IMR-90 (cell line): ENCODE measurements around the gene TSPEAR. TPM values are rescaled to one million over a fixed set of nuclear protein-coding genes. Genes with fewer than 3 reads are reported as not detected.

Experiments
- ATAC-seq: fragments of 200-7000 bp; cut with Tn5 transposase; 2 replicates; pipeline ENCODE4 v1.9.1; 2020; ENCODE audit warnings: low read depth, mild to moderate bottlenecking, moderate library complexity
- BruUV-seq: library from RNA; stranded (reverse); fragments of 400-500 nt; replicated peaks from 2 replicates; lab custom pipeline; 2021; lab: Mats Ljungman, UMichigan
- CTCF ChIA-PET: fragments of 300-600 bp; formaldehyde crosslinking; extraction: SDS; loops from one replicate; lab custom pipeline; 2021; ENCODE audit warnings: antibody characterized with exemption; lab: Yijun Ruan, JAX
- POLR2A ChIA-PET: fragments of 300-600 bp; sonication (Branson Sonifier 250); formaldehyde crosslinking; loops from one replicate; lab custom pipeline; 2022; ENCODE audit warnings: antibody characterized with exemption; ENCODE audit not compliant: unreplicated experiment; lab: Charles Lee
- DNase-seq: peaks from one replicate; pipeline ENCODE4 v3.0.0; 2013
- H2AFZ ChIP-seq: replicated peaks from 2 replicates; pipeline ENCODE3; 2013; ENCODE audit warnings: low read length, mild to moderate bottlenecking; ENCODE audit not compliant: poor library complexity
- H2AK5ac ChIP-seq: 2 replicates; pipeline ENCODE4 v1.6.1; 2013; ENCODE audit warnings: low read depth, low read length, inconsistent platforms
- H2AK9ac ChIP-seq: replicated peaks from 2 replicates; pipeline ENCODE3; 2013; ENCODE audit warnings: mild to moderate bottlenecking, low read depth, low read length, moderate library complexity; ENCODE audit not compliant: poor library complexity
- H2BK120ac ChIP-seq: 2 replicates; pipeline ENCODE4 v1.6.1; 2013; ENCODE audit warnings: low read depth, low read length, inconsistent platforms
- H2BK15ac ChIP-seq: 3 replicates; pipeline ENCODE4 v1.6.1; 2013; ENCODE audit warnings: low read depth, low read length, inconsistent platforms
- H2BK20ac ChIP-seq: 2 replicates; pipeline ENCODE4 v1.6.1; 2013; ENCODE audit warnings: low read depth, mild to moderate bottlenecking, inconsistent platforms, low read length, moderate library complexity
- H2BK5ac ChIP-seq: 2 replicates; pipeline ENCODE4 v1.6.1; 2013; ENCODE audit warnings: mild to moderate bottlenecking, low read depth, low read length, inconsistent platforms; ENCODE audit not compliant: poor library complexity, severe bottlenecking
- H3K14ac ChIP-seq: replicated peaks from 2 replicates; pipeline ENCODE4 v1.6.1; 2013; ENCODE audit warnings: low read depth, low read length, inconsistent platforms
- H3K18ac ChIP-seq: 2 replicates; pipeline ENCODE4 v1.6.1; 2013; ENCODE audit warnings: low read depth, low read length, control low read depth
- H3K23ac ChIP-seq: 2 replicates; pipeline ENCODE4 v1.6.1; 2013; ENCODE audit warnings: low read depth, low read length, inconsistent platforms
- H3K27ac ChIP-seq: 2 replicates; pipeline ENCODE4 v1.5.1; 2013; ENCODE audit warnings: mild to moderate bottlenecking, control low read depth, low read length; ENCODE audit not compliant: insufficient read depth
- H3K27me3 ChIP-seq: 2 replicates; pipeline ENCODE4 v1.6.1; 2013; ENCODE audit warnings: low read length; ENCODE audit not compliant: control insufficient read depth, insufficient read depth
- H3K36me3 ChIP-seq: 2 replicates; pipeline ENCODE4 v1.6.1; 2013; ENCODE audit warnings: low read length, mixed read lengths; ENCODE audit not compliant: control insufficient read depth, insufficient read depth
- H3K4ac ChIP-seq: 2 replicates; pipeline ENCODE4 v1.6.1; 2013; ENCODE audit warnings: low read depth, low read length, inconsistent platforms
- H3K4me1 ChIP-seq: 2 replicates; pipeline ENCODE4 v1.6.1; 2013; ENCODE audit warnings: low read length, mixed read lengths; ENCODE audit not compliant: control insufficient read depth, insufficient read depth
- H3K4me2 ChIP-seq: 2 replicates; pipeline ENCODE4 v1.6.1; 2013; ENCODE audit warnings: low read depth, mild to moderate bottlenecking, control low read depth, low read length, moderate library complexity
- H3K4me3 ChIP-seq: 2 replicates; pipeline ENCODE4 v1.5.1; 2013; ENCODE audit warnings: low read depth, mild to moderate bottlenecking, control low read depth, low read length, moderate library complexity; ENCODE audit not compliant: insufficient read depth
- H3K56ac ChIP-seq: 2 replicates; pipeline ENCODE4 v1.6.1; 2013; ENCODE audit warnings: low read length, inconsistent platforms; ENCODE audit not compliant: insufficient read depth; ENCODE audit errors: extremely low read depth
- H3K79me1 ChIP-seq, 2 experiments: 2 replicates each; pipeline ENCODE4 v1.6.1; 2013; ENCODE audit warnings: low read length in 2 of 2, inconsistent platforms in 1 of 2, low read depth in 1 of 2
- H3K9ac ChIP-seq: 2 replicates; pipeline ENCODE4 v1.6.1; 2013; ENCODE audit warnings: low read depth, low read length, control low read depth
- H3K9me1 ChIP-seq: 2 replicates; pipeline ENCODE4 v1.6.1; 2013; ENCODE audit warnings: low read length, inconsistent platforms; ENCODE audit not compliant: insufficient read depth
- H3K9me3 ChIP-seq: 2 replicates; pipeline ENCODE4 v1.6.1; 2013; ENCODE audit warnings: low read length; ENCODE audit not compliant: control insufficient read depth, insufficient read depth
- H4K20me1 ChIP-seq: 2 replicates; pipeline ENCODE4 v1.6.1; 2013; ENCODE audit warnings: low read length, inconsistent platforms; ENCODE audit not compliant: insufficient read depth
- H4K5ac ChIP-seq: 2 replicates; pipeline ENCODE4 v1.6.1; 2013; ENCODE audit warnings: mild to moderate bottlenecking, low read depth, low read length, control low read depth
- H4K8ac ChIP-seq, 2 experiments: 2 replicates each; pipeline ENCODE4 v1.6.1; 2013; ENCODE audit warnings: low read depth in 2 of 2, low read length in 2 of 2, control low read depth in 1 of 2, inconsistent platforms in 1 of 2
- H4K91ac ChIP-seq: 2 replicates; pipeline ENCODE4 v1.6.1; 2013; ENCODE audit warnings: low read depth, low read length, inconsistent platforms; ENCODE audit not compliant: insufficient read depth
- CHD1 ChIP-seq: IDR thresholded peaks from 2 replicates; pipeline ENCODE4 v1.6.1; 2012; ENCODE audit warnings: low read depth, low read length, improper control_type of control experiment
- MAFK ChIP-seq: IDR thresholded peaks from 2 replicates; pipeline ENCODE4 v1.6.1; 2012; ENCODE audit warnings: low read depth, low read length, improper control_type of control experiment
- MAZ ChIP-seq: IDR thresholded peaks from 2 replicates; pipeline ENCODE4 v1.6.1; 2012; ENCODE audit warnings: low read depth, mild to moderate bottlenecking, low read length, improper control_type of control experiment, moderate library complexity, borderline replicate concordance
- NFE2L2 ChIP-seq: fragments of 150-350 bp; IDR thresholded peaks from 2 replicates; pipeline ENCODE4 v1.6.1; 2016; ENCODE audit warnings: low read depth, mild to moderate bottlenecking, low read length
- RFX5 ChIP-seq: IDR thresholded peaks from 2 replicates; pipeline ENCODE4 v1.8.0; 2012; ENCODE audit warnings: low read depth, mild to moderate bottlenecking, low read length, moderate library complexity
- SMC3 ChIP-seq: fragments of 150-350 bp; IDR thresholded peaks from 2 replicates; pipeline ENCODE4 v1.6.1; 2016; ENCODE audit warnings: low read depth, mild to moderate bottlenecking, antibody characterized with exemption, low read length, moderate library complexity
- WGBS, 2 experiments: methylation state at CpG; one replicate each; pipeline versions ENCODE4 v1.1.5 to v1.1.7; 2013; ENCODE audit warnings: missing lambda C conversion rate in 2 of 2; ENCODE audit not compliant: insufficient read length in 1 of 2; ENCODE audit errors: extremely low coverage in 2 of 2; 5-methylcytosine and 5-hydroxymethylcytosine counted together
- dilution Hi-C: fragments of 300-500 bp; cut with HindIII; formaldehyde crosslinking; loops from one replicate; pipeline ENCODE4 v1.14.3; 2018; ENCODE audit warnings: low sequenced_read_pairs; ENCODE audit not compliant: unreplicated experiment
- in situ Hi-C: fragments of 300-500 bp; cut with MboI; formaldehyde crosslinking; loops from 3 replicates; pipeline ENCODE4 v1.14.3; 2019; ENCODE audit warnings: low sequenced_read_pairs, inconsistent platforms, mixed read lengths
- intact Hi-C: fragments of 100-400 bp; cut with micrococcal nuclease; formaldehyde crosslinking; loops from 2 replicates; pipeline ENCODE4 v1.10.0; 2022
- polyA plus RNA-seq, 3 experiments: library from polyadenylated mRNA; depleted of rRNA; stranded (reverse); fragments of >200 nt; gene quantifications; 2 replicates each; pipeline ENCODE4 v1.2.3, GENCODE V29; 2012; ENCODE audit warnings: low replicate concordance in 1 of 3
- total RNA-seq: library from RNA; depleted of rRNA; stranded (reverse); fragments of >200 nt; gene quantifications from 2 replicates; pipeline ENCODE4 v1.2.3, GENCODE V29; 2012
- TF ChIP-seq, protein P1 (sequence below): fragments of 150-350 bp; IDR thresholded peaks from 2 replicates; pipeline ENCODE4 v1.6.1; 2016; ENCODE audit warnings: low read depth, mild to moderate bottlenecking, low read length, moderate library complexity, borderline replicate concordance
- TF ChIP-seq, protein P2 (sequence below): conservative IDR thresholded peaks from 2 replicates; pipeline ENCODE4 v1.5.1; 2012; ENCODE audit warnings: mild to moderate bottlenecking, low read depth, low read length, improper control_type of control experiment
- TF ChIP-seq, protein P3 (sequence below): fragments of 150-350 bp; IDR thresholded peaks from 2 replicates; pipeline ENCODE4 v1.6.1; 2017; ENCODE audit warnings: mild to moderate bottlenecking, antibody characterized with exemption, low read length, low read depth

The TSPEAR gene
- total and polyA plus RNA-seq, 2 of the 4 experiments (the other 2 are of a cell fraction) = not detected

DNA sequence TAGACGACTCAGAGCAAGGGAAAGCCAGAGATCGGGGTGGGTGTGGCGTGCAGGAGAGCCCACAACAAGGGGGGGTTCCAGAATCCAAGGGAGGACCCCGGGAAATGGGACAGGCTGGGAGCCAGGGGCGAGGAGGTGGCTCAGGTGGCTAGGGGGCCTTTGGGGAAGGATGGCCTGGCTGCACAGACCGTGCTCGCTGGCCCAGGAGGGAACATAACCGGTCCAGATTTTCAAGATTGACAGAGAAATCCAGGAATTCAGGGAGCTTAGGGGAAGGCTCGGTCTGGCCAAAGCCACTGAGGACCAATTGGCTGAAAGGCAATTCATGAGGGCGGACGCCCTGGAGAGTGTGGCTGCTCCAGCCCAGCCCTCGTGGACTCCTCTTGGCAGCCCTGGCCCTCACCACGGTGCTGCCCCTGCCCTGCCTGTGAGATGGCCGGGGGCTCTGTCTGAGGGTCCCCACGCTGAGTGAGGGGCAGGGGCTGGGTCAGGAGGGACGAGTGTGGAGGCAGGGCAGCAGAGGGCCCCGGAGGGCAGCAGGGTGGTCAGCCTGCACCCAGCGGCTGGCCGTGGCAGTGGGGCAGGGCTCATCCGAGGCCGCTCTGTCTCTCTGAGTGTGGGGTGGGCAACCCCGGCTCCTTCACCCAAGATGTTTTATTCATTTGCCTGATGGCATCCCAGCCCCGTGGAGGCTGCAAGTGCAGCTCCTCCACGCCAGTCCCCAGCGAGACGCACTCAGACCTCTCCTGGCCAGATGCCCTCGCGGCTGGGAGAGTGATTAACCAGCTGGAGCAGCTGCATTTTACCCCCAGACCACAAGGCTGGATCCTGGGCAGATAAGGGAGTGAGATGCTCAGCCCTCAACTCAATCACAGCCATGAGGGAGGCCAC lies 261.7 kb downstream of the TSPEAR start (continued):
- TF ChIP-seq, protein P1, sequence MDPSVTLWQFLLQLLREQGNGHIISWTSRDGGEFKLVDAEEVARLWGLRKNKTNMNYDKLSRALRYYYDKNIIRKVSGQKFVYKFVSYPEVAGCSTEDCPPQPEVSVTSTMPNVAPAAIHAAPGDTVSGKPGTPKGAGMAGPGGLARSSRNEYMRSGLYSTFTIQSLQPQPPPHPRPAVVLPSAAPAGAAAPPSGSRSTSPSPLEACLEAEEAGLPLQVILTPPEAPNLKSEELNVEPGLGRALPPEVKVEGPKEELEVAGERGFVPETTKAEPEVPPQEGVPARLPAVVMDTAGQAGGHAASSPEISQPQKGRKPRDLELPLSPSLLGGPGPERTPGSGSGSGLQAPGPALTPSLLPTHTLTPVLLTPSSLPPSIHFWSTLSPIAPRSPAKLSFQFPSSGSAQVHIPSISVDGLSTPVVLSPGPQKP = no peak

DNA sequence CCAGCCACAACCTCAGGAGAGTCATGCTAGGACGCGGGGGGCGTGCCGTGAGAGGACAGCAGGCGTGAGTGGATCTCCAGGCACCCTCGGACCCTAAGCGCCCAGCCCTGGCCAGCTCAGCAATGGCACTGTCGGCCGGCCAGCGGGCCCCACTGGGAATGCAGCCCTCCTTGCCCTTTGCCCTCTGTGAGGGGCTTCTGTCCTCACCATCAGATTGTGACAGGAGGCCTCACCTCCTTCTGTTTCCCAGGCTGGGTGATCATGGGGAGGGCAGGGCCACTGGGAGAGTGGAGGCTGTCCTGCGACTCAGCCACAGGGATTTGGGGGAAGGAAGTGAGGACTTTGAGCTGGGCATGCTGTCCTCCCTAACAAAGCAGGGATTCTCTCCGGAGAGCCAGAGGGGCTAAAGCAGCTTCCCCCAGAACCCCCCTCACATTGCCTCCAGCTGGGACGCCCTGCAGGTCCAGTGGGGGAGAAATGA lies 262.7 kb downstream of the TSPEAR start:
- in situ Hi-C loops (no loop called here), intact Hi-C loops (no loop called here), dilution Hi-C loops (no loop called here)
- Histone ChIP-seq H3K79me1 (no peaks in the 10 kb centered on the region), H3K23ac (no peak overlapping the region), H4K5ac (no peak overlapping the region), H3K14ac (no peak overlapping the region), H2BK5ac (no peak overlapping the region), H2BK15ac (no peak overlapping the region), H3K36me3 (no peaks in the 10 kb centered on the region), H3K9ac (no peak overlapping the region), H2AFZ (no peak overlapping the region), H4K20me1 (no peaks in the 10 kb centered on the region), H3K18ac (no peak overlapping the region), H3K27me3 (peaks cover 20% of the 10 kb centered on the region), H2BK20ac (no peak overlapping the region), H2AK9ac (no peak overlapping the region), H3K27ac (no peak overlapping the region), H3K56ac (no peak overlapping the region), H3K9me3 (no peaks in the 10 kb centered on the region; the same call in 1 of the 2 replicates), H4K91ac (no peak overlapping the region), H3K9me1 (no peaks in the 10 kb centered on the region), H3K4ac (no peak overlapping the region), H2AK5ac (no peak overlapping the region), H2BK120ac (no peak overlapping the region), H3K4me3 (no peak overlapping the region), H3K4me1 (no peaks in the 10 kb centered on the region), H4K8ac (no peak overlapping the region), H3K4me2 (no peak overlapping the region)
- ChIA-PET CTCF (no interaction called here), POLR2A (interaction anchor here (0.7 kb wide), 1 partner anchor 12 kb away, joined by 9 read pairs; no protein-coding TSS in a partner anchor)
- BruUV-seq = no TSS peak
- DNase-seq = no peak
- no peak for TF ChIP-seq RFX5
- TF ChIP-seq, protein P2, sequence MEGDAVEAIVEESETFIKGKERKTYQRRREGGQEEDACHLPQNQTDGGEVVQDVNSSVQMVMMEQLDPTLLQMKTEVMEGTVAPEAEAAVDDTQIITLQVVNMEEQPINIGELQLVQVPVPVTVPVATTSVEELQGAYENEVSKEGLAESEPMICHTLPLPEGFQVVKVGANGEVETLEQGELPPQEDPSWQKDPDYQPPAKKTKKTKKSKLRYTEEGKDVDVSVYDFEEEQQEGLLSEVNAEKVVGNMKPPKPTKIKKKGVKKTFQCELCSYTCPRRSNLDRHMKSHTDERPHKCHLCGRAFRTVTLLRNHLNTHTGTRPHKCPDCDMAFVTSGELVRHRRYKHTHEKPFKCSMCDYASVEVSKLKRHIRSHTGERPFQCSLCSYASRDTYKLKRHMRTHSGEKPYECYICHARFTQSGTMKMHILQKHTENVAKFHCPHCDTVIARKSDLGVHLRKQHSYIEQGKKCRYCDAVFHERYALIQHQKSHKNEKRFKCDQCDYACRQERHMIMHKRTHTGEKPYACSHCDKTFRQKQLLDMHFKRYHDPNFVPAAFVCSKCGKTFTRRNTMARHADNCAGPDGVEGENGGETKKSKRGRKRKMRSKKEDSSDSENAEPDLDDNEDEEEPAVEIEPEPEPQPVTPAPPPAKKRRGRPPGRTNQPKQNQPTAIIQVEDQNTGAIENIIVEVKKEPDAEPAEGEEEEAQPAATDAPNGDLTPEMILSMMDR = no peak
- TF ChIP-seq MAFK = no peak
- TF ChIP-seq CHD1 = no peak
- TF ChIP-seq MAZ = no peak
- no peak for TF ChIP-seq NFE2L2
- TF ChIP-seq, protein P1 = no peak
- no peak for TF ChIP-seq SMC3
- TF ChIP-seq, protein P3, sequence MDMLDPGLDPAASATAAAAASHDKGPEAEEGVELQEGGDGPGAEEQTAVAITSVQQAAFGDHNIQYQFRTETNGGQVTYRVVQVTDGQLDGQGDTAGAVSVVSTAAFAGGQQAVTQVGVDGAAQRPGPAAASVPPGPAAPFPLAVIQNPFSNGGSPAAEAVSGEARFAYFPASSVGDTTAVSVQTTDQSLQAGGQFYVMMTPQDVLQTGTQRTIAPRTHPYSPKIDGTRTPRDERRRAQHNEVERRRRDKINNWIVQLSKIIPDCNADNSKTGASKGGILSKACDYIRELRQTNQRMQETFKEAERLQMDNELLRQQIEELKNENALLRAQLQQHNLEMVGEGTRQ = no peak
- WGBS, 2 experiments = 60% methylated on average over 3 of the region's 13 CpGs; no CpG with 5 or more reads in 1 of the 2 experiments
- no peak for ATAC-seq
